ENCODE data around the gene PRKAR1B. TPM values are rescaled to one million over a fixed set of nuclear protein-coding genes. Genes with fewer than 3 reads are reported as not detected.

The PRKAR1B gene
- total RNA-seq, 1 experiment from 2014 or later: 35.3 TPM

DNA sequence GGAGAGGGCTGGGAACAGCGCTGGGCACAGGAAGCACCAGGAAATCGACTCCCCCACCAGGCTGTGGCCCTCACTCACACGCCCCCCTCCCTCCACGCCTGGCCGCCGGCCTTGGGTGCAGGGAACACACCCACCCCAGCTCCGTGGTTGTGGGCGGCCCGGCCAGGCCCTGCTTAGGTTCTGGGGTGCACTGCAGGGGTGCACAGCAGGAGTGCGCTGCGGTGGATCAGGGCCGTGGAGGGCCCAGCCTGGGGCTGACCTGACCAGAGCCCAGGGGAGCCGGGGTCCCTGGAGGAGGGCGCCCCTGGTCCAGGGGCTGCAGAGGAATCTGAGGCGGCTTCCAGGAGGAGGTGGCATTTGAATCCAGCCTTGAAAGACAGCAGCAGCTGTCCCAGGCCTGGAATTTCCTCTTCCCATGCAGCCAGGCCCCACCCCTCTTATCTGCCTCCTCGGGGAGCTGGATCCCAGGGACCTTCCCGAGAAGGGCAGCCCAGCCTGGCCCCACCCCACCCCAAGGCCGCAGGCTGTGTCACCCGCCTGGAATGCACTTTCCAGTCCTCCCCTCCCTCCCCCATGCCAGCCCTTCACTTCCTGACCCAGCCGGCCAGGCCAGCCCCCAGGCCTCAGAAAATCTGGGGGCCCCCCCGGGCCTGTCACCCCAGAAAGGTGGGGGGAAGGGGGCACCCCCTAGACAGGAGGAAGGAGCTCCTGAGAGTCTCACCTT, 189.0 kb downstream of the PRKAR1B start:
- peak; percentile 90 for DNase-seq (ENCODE audit: low read depth)

DNA sequence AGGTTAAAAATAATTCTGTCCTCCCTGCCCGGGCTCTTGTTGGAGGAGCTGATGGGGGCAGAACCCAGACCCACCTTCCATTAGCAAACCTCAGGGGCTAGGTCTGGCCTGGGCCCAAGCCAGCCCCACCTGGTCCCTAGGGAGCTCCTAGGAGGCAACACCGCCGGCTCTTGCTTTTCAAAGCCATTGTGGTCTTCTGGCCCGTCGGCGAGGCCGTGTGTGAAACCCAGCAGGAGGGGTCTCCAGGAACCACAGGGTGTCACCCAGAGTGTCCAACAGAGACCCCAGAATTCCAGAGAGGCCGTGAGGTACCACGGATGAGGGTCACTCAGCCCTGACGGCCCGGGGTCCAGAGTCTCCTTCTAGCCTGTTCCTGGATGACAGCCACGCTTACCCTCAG, 190.8 kb downstream of the PRKAR1B start:
- in situ Hi-C loops (cut with HindIII; ENCODE audit: low pct_unique_long_range_greater_than_20kb, low sequenced_read_pairs): no loop called here

More for the DNA sequence above, 189.0 kb downstream of the PRKAR1B start:
- in situ Hi-C loops (cut with HindIII; ENCODE audit: low pct_unique_long_range_greater_than_20kb, low sequenced_read_pairs): no loop called here

DNA sequence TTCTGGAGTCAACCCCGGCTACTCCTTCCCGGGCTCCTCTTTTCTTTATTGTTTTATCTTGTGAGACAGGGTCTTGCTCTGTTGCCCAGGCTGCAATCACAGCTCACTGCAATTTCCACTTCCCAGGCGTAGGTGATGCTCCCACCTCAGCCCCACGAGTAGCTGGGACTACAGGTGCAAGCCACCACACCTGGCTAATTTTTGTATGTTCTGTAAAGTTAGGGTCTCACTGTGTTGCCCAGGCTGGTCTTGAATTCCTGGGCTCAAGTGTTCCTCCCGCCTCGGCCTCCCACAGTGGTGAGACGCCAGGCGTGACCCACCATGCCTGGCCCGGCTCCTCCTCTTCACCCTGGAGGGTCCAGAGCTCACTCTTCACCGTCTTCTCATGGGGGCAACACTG, 192.1 kb downstream of the PRKAR1B start:
- DNase-seq (ENCODE audit: low read depth): no peak
- in situ Hi-C loops (cut with HindIII; ENCODE audit: low pct_unique_long_range_greater_than_20kb, low sequenced_read_pairs): no loop called here

More for the DNA sequence above, 190.8 kb downstream of the PRKAR1B start:
- DNase-seq (ENCODE audit: low read depth): no peak

DNA sequence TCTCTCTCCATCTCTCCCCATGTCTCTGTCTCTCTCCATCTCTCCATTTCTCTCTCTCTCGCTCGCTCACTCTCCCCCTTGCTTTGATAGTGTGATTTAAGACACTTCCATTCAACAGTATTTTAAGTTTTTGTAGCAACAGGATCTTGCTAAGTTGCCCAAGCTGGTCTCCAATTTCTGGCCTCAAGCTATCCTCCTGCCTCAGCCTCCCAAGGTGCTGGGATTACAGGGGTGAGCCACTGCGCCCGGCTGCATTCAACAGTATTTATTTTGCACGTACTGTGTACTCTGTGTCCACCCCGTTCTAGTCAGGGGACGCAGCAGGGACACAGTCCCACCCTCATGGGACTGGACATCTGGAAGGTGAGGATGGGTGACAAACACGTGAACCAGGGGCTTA, 193.0 kb downstream of the PRKAR1B start:
- in situ Hi-C loops (cut with HindIII; ENCODE audit: low pct_unique_long_range_greater_than_20kb, low sequenced_read_pairs): no loop called here
- DNase-seq (ENCODE audit: low read depth): no peak

DNA sequence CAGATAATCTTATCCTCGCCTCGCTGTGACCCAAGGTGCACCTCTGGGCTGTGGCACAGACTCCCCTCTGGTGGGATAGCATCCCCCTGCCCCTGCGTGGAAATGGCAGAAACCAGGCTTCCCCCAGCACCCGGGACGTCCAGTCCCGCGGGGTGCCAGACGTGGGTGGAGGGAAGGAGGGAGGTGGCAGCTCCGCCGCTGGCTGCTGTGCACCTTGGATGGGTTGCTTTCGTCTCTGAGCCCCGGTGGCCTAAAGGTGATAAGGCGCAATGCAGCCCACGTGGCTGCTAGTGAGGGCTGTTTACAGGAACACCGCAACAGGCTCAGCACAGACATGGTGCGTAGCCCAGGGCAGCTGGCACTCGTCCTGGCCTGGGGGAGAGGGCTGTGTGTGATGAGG, 193.8 kb downstream of the PRKAR1B start:
- in situ Hi-C loops (cut with HindIII; ENCODE audit: low pct_unique_long_range_greater_than_20kb, low sequenced_read_pairs): no loop called here
- DNase-seq (ENCODE audit: low read depth): no peak

GRCh38 chr7:532379-533143, 194.5 kb downstream of the PRKAR1B start:
- in situ Hi-C loops (cut with HindIII; ENCODE audit: low pct_unique_long_range_greater_than_20kb, low sequenced_read_pairs): no loop called here
- DNase-seq (ENCODE audit: low read depth): no peak

- in situ Hi-C loops (cut with HindIII; ENCODE audit: low pct_unique_long_range_greater_than_20kb, low sequenced_read_pairs): no loop called here
These were observed 195.3 kb downstream of the PRKAR1B start for GRCh38 chr7:531777-532176.

DNA sequence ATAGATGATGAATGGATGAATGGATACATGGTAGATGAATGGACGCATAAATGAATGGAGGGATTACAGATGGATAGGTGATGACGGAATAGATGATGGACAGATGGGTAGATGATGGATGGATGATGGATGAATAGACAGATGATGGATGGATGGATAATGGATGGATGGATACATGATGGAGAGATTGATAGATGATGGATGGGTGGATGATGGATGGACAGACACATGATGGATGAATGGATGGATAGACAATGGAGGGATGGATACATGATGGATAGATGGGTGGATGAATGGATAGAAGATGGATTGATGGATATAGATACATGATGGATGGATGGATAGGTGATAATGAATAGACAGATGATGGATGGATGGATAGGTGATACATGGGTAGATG, 198.6 kb downstream of the PRKAR1B start:
- in situ Hi-C loops (cut with HindIII; ENCODE audit: low pct_unique_long_range_greater_than_20kb, low sequenced_read_pairs): no loop called here

More at GRCh38 chr7:531777-532176, 195.3 kb downstream of the PRKAR1B start:
- DNase-seq (ENCODE audit: low read depth): no peak

GRCh38 chr7:527723-528122, 199.4 kb downstream of the PRKAR1B start:
- no peak for DNase-seq (ENCODE audit: low read depth)
- in situ Hi-C loops (cut with HindIII; ENCODE audit: low pct_unique_long_range_greater_than_20kb, low sequenced_read_pairs): no loop called here

More for the DNA sequence above, 198.6 kb downstream of the PRKAR1B start:
- DNase-seq (ENCODE audit: low read depth): no peak

GRCh38 chr7:526460-527034, 200.5 kb downstream of the PRKAR1B start:
- DNase-seq (ENCODE audit: low read depth): no peak
- in situ Hi-C loops (cut with HindIII; ENCODE audit: low pct_unique_long_range_greater_than_20kb, low sequenced_read_pairs): no loop called here

GRCh38 chr7:525740-526139, 201.3 kb downstream of the PRKAR1B start:
- DNase-seq (ENCODE audit: low read depth): no peak

DNA sequence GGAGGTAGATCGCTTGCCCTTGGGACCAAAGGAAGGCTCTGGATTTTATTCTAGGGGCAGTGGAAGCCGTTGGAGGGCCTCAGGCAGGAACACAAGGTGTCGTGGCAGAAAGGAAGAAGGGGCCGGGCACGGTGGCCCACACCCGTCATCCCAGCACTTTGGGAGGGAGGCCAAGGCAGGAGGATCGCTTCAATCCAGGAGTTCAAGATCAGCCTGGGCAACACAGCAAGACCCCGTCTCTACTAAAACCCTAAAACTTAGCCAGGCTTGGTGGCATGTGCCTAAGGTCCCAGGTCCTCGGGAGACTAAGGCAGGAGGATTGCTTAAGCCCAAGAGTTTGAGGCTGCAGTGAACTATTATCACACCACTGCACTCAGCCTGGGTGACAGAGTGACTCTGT, 202.3 kb downstream of the PRKAR1B start:
- in situ Hi-C loops (cut with HindIII; ENCODE audit: low pct_unique_long_range_greater_than_20kb, low sequenced_read_pairs): no loop called here
- no peak for DNase-seq (ENCODE audit: low read depth)

More at GRCh38 chr7:525740-526139, 201.3 kb downstream of the PRKAR1B start:
- in situ Hi-C loops (cut with HindIII; ENCODE audit: low pct_unique_long_range_greater_than_20kb, low sequenced_read_pairs): no loop called here

DNA sequence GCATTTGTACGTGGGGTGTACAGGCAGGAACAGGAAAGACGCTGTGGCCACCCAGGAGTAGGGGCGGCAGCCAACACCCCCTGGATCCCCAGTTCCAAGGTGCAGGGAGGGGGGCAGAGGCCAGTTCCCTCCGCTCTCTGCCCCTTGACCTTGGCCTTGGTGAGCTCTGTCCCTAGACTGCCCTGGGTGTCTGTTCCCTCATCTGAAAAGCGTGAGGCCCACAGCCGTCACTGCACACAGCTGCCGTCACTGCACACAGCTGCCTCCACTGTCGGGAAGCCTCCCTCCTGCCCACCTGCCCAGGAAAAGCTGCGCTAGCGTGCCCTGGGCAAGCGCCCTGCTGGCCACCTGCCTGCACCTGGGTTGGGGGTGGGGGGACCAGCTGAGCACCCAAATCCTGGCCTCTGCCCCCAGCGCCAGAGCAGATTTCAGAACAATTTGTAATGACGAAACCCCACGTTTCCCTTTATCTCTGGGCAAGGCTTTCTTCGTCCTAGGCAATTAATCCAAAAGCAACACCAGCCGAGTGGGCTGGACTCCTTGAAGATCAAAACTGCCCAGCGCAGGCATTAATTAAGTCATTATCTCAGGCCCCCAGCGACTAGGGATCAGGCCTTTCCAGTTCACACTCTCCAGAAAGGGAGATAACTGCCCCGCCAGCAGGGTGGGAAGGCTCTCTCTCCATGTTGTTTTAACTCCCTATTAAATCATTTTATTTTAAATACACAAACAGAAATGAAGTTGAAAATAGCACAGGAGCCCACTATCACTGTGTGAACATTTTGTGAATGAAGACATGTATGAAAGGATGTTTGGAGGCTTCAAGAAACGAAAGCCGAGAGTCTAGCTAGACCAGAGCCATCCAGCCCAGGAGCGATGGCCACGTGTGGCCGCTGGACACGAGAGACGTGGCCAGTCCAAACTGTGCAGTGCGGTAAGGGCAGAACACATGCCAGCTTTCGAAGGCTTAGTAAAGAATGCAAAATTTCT, 203.4 kb downstream of the PRKAR1B start:
- DNase-seq (ENCODE audit: low read depth): no peak
- in situ Hi-C loops (cut with HindIII; ENCODE audit: low pct_unique_long_range_greater_than_20kb, low sequenced_read_pairs): no loop called here

DNA sequence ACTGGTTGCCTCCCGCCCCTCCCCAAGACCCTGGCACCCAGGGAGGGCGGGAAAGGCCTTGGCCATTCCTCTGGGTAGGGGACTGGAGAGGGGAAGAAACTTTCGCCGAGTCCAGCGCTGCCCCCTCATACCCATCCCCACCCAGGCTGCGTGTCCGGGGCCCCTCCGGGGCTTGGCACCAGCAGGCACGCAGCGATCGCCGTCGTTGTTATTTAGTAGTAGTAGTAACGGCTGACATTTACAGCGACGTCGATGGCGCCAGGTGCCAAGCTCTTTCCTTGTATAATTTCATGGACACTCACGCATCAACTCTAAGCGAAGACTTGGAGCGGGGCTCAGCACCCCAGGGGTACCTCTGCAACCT, 204.1 kb downstream of the PRKAR1B start:
- in situ Hi-C loops (cut with HindIII; ENCODE audit: low pct_unique_long_range_greater_than_20kb, low sequenced_read_pairs): no loop called here
- DNase-seq (ENCODE audit: low read depth): no peak

DNA sequence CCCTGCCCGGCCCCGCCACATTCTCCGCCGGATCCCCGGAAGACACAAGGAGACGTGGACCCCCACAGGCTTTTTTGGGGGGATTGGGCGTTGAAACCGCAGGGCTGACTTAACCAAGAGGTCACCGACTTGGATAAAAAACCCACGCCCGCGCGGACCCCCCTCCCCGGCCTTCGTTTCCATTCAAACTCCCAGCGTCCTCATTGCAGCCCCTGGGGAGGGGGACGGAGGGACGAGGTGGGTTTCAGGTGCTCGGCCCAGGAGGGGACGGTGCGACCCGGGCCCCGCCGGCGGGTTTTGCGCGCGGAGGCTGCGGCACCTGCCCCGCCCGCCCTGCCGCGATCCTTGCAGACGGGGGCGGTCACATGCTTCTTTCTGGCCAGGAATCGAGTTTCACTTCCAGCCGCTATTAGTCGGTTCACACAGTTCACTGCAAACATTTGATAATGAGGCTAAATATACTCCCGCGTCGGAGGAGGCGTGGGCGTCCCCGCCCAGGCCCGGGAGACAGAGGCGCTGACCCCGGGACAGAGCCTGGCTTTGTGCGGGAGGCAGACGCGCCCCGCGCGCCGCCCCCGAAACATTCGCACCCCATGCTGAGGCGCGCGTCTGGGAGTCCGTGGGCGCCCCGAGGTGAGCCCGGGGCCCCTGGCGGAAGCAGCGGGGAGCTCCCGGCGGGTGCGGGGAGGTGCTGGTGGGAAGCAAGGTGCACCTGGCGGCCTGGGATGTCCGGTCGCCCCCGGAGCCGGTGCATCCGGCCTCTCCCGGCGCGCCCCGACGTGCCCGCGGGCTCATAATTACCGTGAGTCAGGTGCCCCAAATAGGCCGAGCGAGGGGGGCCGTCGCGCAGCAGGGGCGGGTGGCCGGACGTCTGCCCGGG, 204.8 kb downstream of the PRKAR1B start:
- in situ Hi-C loops (cut with HindIII; ENCODE audit: low pct_unique_long_range_greater_than_20kb, low sequenced_read_pairs): no loop called here
- peak; percentile 73 for DNase-seq (ENCODE audit: low read depth)

- in situ Hi-C loops (cut with HindIII; ENCODE audit: low pct_unique_long_range_greater_than_20kb, low sequenced_read_pairs): no loop called here
- peak; percentile 73 for DNase-seq (ENCODE audit: low read depth)
These were observed 205.6 kb downstream of the PRKAR1B start for GRCh38 chr7:521221-522070.

Data from Caki2 (cell line).